Uterus (tissue), 4 donors: ENCODE measurements around the gene RPS6KC1. TPM values are rescaled to one million over a fixed set of nuclear protein-coding genes. Genes with fewer than 3 reads are reported as not detected.
"Not testable (repeated sequence)": the region's sequence is repeated elsewhere in the genome, so short reads cannot be mapped to it uniquely, and the experiment has no call there.

Experiments
- DNase-seq, 2 donors: peaks; one replicate each; pipeline ENCODE4 v3.0.0-alpha.2; 2019 to 2020
- H3K27ac ChIP-seq, 2 donors: fragments of 200-600 bp; sonication (generic); 1 replicate in 1 of 2; 2 replicates in 1 of 2; pipeline ENCODE4 v1.5.1; 2016 to 2018
- H3K27me3 ChIP-seq, 2 donors: fragments of 200-600 bp; sonication (generic); one replicate each; pipeline ENCODE4 v1.5.1; 2018 to 2019; ENCODE audit warnings: control low read depth in 1 of 2
- H3K36me3 ChIP-seq, 2 donors: fragments of 200-600 bp; sonication (generic); one replicate each; pipeline ENCODE4 v1.5.1; 2019; ENCODE audit warnings: control low read depth in 1 of 2
- H3K4me1 ChIP-seq, 2 donors: fragments of 200-600 bp; sonication (generic); one replicate each; pipeline ENCODE4 v1.5.1; 2018 to 2019; ENCODE audit warnings: control low read depth in 1 of 2
- H3K4me3 ChIP-seq, 2 donors: fragments of 200-600 bp; sonication (generic); 1 replicate in 1 of 2; 2 replicates in 1 of 2; pipeline ENCODE4 v1.5.1; 2018 to 2019; ENCODE audit warnings: mild to moderate bottlenecking in 1 of 2
- H3K9me3 ChIP-seq, 2 donors: fragments of 200-600 bp; sonication (generic); one replicate each; pipeline ENCODE4 v1.5.1; 2019; ENCODE audit warnings: control low read depth in 1 of 2
- CTCF ChIP-seq, 4 experiments: fragments of 200-600 bp in 2 of 4; fragments of 450-650 bp in 2 of 4; sonication (generic) in 2 of 4; IDR thresholded peaks; one replicate each; pipeline ENCODE4 v1.5.1; 2016 to 2019; ENCODE audit warnings: antibody characterized with exemption in 4 of 4, mild to moderate bottlenecking in 2 of 4, moderate library complexity in 1 of 4
- POLR2A ChIP-seq, 2 donors: fragments of 450-650 bp; IDR thresholded peaks; one replicate each; pipeline ENCODE4 v1.6.1; 2016; ENCODE audit warnings: antibody characterized with exemption in 2 of 2, mild to moderate bottlenecking in 1 of 2, moderate library complexity in 1 of 2
- intact Hi-C: fragments of 100-400 bp; cut with DNase I; formaldehyde crosslinking; loops from one replicate; pipeline ENCODE4 v1.15.1; 2023; ENCODE audit warnings: low total_unique reads
- total RNA-seq, 4 donors: library from RNA; depleted of rRNA in 3 of 4; stranded (reverse); fragments of >200 nt in 3 of 4; gene quantifications; one replicate each; pipeline versions ENCODE4 v1.1.0 to v1.2.4, GENCODE V29; 2014 to 2023
- donor health status: DM: yes; HTN: yes; CAD: no.

The RPS6KC1 gene
- total RNA-seq, 4 donors from 2014 or later, result 9.2 to 64.2 (median 22.3) TPM

GRCh38 chr1:213194383-213194782 is 143.3 kb downstream of the RPS6KC1 start:
- no peak for DNase-seq
- intact Hi-C loops, result no loop called here
- no peaks in the 10 kb centered on the region for H3K27me3 ChIP-seq
- H3K36me3 ChIP-seq, result no peaks in the 10 kb centered on the region
- H3K9me3 ChIP-seq, result peaks cover 4 to 8% of the 10 kb centered on the region in 2 donors
- H3K4me3 ChIP-seq, result no peak overlapping the region
- no peaks in the 10 kb centered on the region for H3K4me1 ChIP-seq
- H3K27ac ChIP-seq, result no peak overlapping the region
- TF ChIP-seq CTCF (IDR thresholded peaks at IDR 0.05) (no peak), POLR2A (IDR thresholded peaks at IDR 0.05) (no peak)

- no peak overlapping the region for H3K27ac ChIP-seq
- no peaks in the 10 kb centered on the region for H3K36me3 ChIP-seq
- DNase-seq, result no peak
- no peak overlapping the region for H3K4me3 ChIP-seq
- no peaks in the 10 kb centered on the region for H3K4me1 ChIP-seq
- TF ChIP-seq POLR2A (IDR thresholded peaks at IDR 0.05), result no peak
- H3K9me3 ChIP-seq, result peaks cover 4 to 8% of the 10 kb centered on the region in 2 donors
- H3K27me3 ChIP-seq, result no peaks in the 10 kb centered on the region
- intact Hi-C loops, result no loop called here
Observed at GRCh38 chr1:213194855-213195254, 143.8 kb downstream of the RPS6KC1 start.

GRCh38 chr1:213196328-213197054 is 145.4 kb downstream of the RPS6KC1 start:
- H3K4me1 ChIP-seq, H3K27me3 ChIP-seq, DNase-seq, H3K9me3 ChIP-seq, H3K27ac ChIP-seq, H3K4me3 ChIP-seq, H3K36me3 ChIP-seq, intact Hi-C loops: not testable (repeated sequence)

GRCh38 chr1:213200630-213201029 is 149.6 kb downstream of the RPS6KC1 start:
- Histone ChIP-seq H3K4me1 (no peaks in the 10 kb centered on the region), H3K27ac (no peak overlapping the region), H3K9me3 (peaks cover 0 to 4% of the 10 kb centered on the region in 2 donors), H3K27me3 (no peaks in the 10 kb centered on the region), H3K4me3 (no peak overlapping the region), H3K36me3 (no peaks in the 10 kb centered on the region)
- no peak for DNase-seq
- no peak for TF ChIP-seq POLR2A (IDR thresholded peaks at IDR 0.05)
- TF ChIP-seq CTCF (IDR thresholded peaks at IDR 0.05), result no peak
- intact Hi-C loops, result no loop called here

GRCh38 chr1:213201380-213202155 is 150.5 kb downstream of the RPS6KC1 start:
- H3K36me3 ChIP-seq, result no peaks in the 10 kb centered on the region
- TF ChIP-seq CTCF (IDR thresholded peaks at IDR 0.05) (no peak), POLR2A (IDR thresholded peaks at IDR 0.05) (no peak)

GRCh38 chr1:213211201-213211600 is 160.2 kb downstream of the RPS6KC1 start:
- Histone ChIP-seq H3K4me3 (no peak overlapping the region), H3K36me3 (no peaks in the 10 kb centered on the region), H3K9me3 (no peaks in the 10 kb centered on the region), H3K4me1 (no peaks in the 10 kb centered on the region), H3K27ac (no peak overlapping the region), H3K27me3 (no peaks in the 10 kb centered on the region)
- DNase-seq, result no peak
- TF ChIP-seq CTCF (IDR thresholded peaks at IDR 0.05) (no peak), POLR2A (IDR thresholded peaks at IDR 0.05) (no peak)
- intact Hi-C loops, result no loop called here

More at GRCh38 chr1:213201380-213202155, 150.5 kb downstream of the RPS6KC1 start:
- Histone ChIP-seq H3K4me3 (no peak overlapping the region), H3K27me3 (no peaks in the 10 kb centered on the region), H3K27ac (no peak overlapping the region), H3K9me3 (peaks cover 0 to 4% of the 10 kb centered on the region in 2 donors), H3K4me1 (no peaks in the 10 kb centered on the region)
- intact Hi-C loops, result no loop called here
- DNase-seq, result no peak

- DNase-seq, H3K9me3 ChIP-seq, H3K27me3 ChIP-seq, H3K4me1 ChIP-seq, intact Hi-C loops, H3K27ac ChIP-seq, H3K4me3 ChIP-seq, H3K36me3 ChIP-seq: not testable (repeated sequence)
Observed at GRCh38 chr1:213219076-213219475, 168.0 kb downstream of the RPS6KC1 start.
